B cell (primary cell): ENCODE data around the gene BCDIN3D.

ENCODE experiments used
- EZH2 ChIP-seq: IDR thresholded peaks from 2 replicates; pipeline ENCODE4 v1.6.1; 2012; ENCODE audit warnings: borderline replicate concordance, low read depth, mild to moderate bottlenecking, moderate library complexity, low read length; ENCODE audit not compliant: insufficient read depth, poor library complexity, severe bottlenecking
- TF ChIP-seq, protein P1 (sequence below): fragments of 200-600 bp; IDR thresholded peaks from one replicate; pipeline ENCODE4 v1.8.0; 2022; ENCODE audit warnings: antibody characterized with exemption, mild to moderate bottlenecking

DNA sequence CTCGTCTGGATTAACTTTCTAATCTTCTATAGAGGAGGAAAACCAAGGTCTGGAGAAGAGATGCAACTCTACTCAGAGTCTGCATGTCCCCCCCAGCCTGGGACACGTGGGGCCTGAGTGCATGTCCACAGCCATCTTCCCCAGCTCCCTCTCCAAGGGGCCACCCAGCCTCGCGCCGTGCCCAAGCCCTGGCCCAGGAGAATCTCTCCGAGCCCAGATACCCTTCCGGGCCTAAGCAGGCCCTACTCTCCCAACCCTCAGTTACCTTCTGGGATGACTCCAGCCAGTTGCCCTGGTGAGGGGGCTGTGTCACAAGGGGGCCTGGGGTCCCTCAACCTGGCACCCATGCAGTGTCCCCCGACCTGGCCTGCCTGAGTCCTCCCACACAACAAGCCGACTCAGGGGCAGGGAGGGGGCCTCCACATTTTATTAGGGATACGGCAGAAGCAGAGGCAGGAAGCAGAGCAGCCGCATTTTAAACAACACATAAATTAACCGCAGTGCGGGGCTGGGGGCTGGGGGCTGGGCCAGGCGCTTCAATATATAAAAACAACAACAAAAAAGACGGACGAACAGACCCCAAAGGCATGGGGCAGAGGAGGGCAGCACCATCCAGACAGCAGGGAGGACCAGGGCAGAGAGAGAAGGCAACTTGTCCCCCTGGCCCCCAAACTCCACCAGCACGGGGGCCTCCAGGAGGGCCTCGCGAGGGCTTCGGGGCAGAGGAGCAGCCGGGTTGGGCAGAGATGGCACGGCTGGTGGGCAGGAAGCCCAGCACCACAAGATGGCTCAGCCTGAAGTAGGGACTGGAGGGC, 52.0 kb downstream of the BCDIN3D start:
- TF ChIP-seq, protein P1, sequence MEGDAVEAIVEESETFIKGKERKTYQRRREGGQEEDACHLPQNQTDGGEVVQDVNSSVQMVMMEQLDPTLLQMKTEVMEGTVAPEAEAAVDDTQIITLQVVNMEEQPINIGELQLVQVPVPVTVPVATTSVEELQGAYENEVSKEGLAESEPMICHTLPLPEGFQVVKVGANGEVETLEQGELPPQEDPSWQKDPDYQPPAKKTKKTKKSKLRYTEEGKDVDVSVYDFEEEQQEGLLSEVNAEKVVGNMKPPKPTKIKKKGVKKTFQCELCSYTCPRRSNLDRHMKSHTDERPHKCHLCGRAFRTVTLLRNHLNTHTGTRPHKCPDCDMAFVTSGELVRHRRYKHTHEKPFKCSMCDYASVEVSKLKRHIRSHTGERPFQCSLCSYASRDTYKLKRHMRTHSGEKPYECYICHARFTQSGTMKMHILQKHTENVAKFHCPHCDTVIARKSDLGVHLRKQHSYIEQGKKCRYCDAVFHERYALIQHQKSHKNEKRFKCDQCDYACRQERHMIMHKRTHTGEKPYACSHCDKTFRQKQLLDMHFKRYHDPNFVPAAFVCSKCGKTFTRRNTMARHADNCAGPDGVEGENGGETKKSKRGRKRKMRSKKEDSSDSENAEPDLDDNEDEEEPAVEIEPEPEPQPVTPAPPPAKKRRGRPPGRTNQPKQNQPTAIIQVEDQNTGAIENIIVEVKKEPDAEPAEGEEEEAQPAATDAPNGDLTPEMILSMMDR = no peak
- no peak for TF ChIP-seq EZH2
